ENCODE measurements around the gene IL9. TPM values are rescaled to one million over a fixed set of nuclear protein-coding genes. Genes with fewer than 3 reads are reported as not detected.

IL9 gene
- polyA plus RNA-seq, 2 donors: not detected

DNA sequence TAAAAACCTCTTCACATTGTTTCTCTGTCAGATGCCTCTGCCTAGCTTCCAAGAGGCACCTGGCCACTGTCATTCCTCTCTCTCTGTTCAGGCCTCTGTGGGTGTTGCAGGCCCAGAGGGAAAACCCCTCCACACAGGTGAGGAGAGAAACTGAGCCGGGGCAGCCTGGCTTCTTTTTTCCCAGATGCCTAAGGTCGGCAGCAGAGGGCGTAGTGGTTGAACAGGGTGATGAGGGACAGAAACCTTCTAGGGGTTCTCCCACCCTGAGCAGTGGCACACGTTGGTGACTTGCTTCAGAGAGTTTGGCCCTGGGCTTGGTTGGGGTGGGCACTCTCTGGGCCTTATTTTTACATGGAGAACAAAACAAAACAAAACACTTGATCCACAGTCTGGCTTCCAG lies 12.2 kb downstream of the IL9 start:
- no peak overlapping the region for H3K27ac ChIP-seq (ENCODE audit: low read depth in 2 of 2, low read length in 1 of 2)
- peaks cover 0 to 2% of the 10 kb centered on the region in 2 donors for H3K4me1 ChIP-seq (ENCODE audit: control insufficient read depth in 2 of 2, insufficient read depth in 2 of 2, low read length in 1 of 2)
- H3K27me3 ChIP-seq (ENCODE audit: control insufficient read depth in 1 of 2, insufficient read depth in 2 of 2, low read length in 2 of 2): peaks cover 0 to 3% of the 10 kb centered on the region in 2 donors
- no peaks in the 10 kb centered on the region for H3K9me3 ChIP-seq (ENCODE audit: control insufficient read depth in 2 of 2, insufficient read depth in 1 of 2, low read depth in 1 of 2, low read length in 1 of 2)
- 67 to 71% methylated on average over 4 of the region's 4 CpGs for WGBS, 2 donors
- H3K36me3 ChIP-seq (ENCODE audit: control insufficient read depth in 2 of 2, insufficient read depth in 2 of 2, low read length in 1 of 2): no peaks in the 10 kb centered on the region
- no peak overlapping the region for H3K4me3 ChIP-seq (ENCODE audit: low read depth in 1 of 2, low read length in 2 of 2)

DNA sequence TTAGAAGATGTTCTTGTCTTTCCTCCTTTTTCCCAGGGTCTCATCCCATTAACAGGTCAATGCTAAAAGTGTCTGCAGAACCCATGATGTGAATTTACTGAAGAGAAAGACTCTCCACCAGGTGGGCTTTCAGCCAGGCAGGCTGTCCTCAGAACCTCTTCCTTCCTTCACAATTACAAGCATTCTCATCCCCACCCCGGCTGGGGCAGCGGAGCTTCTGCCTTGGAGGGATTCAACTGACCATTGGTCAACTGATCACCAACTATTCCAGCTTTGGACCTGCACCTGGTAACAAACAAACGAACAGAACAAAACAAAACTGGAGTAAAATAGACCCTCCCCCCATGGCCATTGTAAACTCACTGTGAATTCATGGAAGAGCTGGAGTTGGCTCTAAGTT lies 12.6 kb downstream of the IL9 start:
- H3K9me3 ChIP-seq (ENCODE audit: control insufficient read depth in 2 of 2, insufficient read depth in 1 of 2, low read depth in 1 of 2, low read length in 1 of 2): no peaks in the 10 kb centered on the region
- H3K27ac ChIP-seq (ENCODE audit: low read depth in 2 of 2, low read length in 1 of 2): no peak overlapping the region
- no peaks in the 10 kb centered on the region for H3K36me3 ChIP-seq (ENCODE audit: control insufficient read depth in 2 of 2, insufficient read depth in 2 of 2, low read length in 1 of 2)
- peaks cover 0 to 3% of the 10 kb centered on the region in 2 donors for H3K27me3 ChIP-seq (ENCODE audit: control insufficient read depth in 1 of 2, insufficient read depth in 2 of 2, low read length in 2 of 2)
- peaks cover 0 to 2% of the 10 kb centered on the region in 2 donors for H3K4me1 ChIP-seq (ENCODE audit: control insufficient read depth in 2 of 2, insufficient read depth in 2 of 2, low read length in 1 of 2)
- WGBS, 2 donors: 83 to 85% methylated on average over 3 of the region's 3 CpGs
- no peak overlapping the region for H3K4me3 ChIP-seq (ENCODE audit: low read depth in 1 of 2, low read length in 2 of 2)

DNA sequence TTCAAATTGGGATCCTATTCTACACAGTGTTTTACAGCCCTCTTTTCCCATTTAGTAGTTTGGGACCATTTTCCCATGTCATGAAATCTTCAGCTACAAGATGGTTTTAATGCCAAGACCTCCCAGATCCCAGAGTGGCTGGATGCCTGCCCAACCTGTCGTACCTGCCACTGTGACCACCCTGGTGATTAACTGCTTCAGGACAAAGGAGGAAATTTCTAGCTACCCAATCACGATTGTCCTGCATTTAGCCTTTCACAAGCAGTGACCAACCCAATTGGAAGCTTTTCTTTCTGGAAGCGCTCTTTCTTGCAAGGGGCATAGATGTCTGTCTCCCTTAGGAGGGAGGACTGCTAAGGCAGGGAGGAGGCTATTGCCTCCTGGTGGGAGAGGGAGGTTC lies 13.8 kb downstream of the IL9 start:
- no peaks in the 10 kb centered on the region for H3K9me3 ChIP-seq (ENCODE audit: control insufficient read depth in 2 of 2, insufficient read depth in 1 of 2, low read depth in 1 of 2, low read length in 1 of 2)
- peaks cover 0 to 3% of the 10 kb centered on the region in 2 donors for H3K27me3 ChIP-seq (ENCODE audit: control insufficient read depth in 1 of 2, insufficient read depth in 2 of 2, low read length in 2 of 2)
- WGBS, 2 donors: 57 to 58% methylated on average over 3 of the region's 3 CpGs
- H3K27ac ChIP-seq (ENCODE audit: low read depth in 2 of 2, low read length in 1 of 2): no peak overlapping the region
- no peaks in the 10 kb centered on the region for H3K4me1 ChIP-seq (ENCODE audit: control insufficient read depth in 2 of 2, insufficient read depth in 2 of 2, low read length in 1 of 2)
- H3K4me3 ChIP-seq (ENCODE audit: low read depth in 1 of 2, low read length in 2 of 2): no peak overlapping the region
- no peaks in the 10 kb centered on the region for H3K36me3 ChIP-seq (ENCODE audit: control insufficient read depth in 2 of 2, insufficient read depth in 2 of 2, low read length in 1 of 2)

DNA sequence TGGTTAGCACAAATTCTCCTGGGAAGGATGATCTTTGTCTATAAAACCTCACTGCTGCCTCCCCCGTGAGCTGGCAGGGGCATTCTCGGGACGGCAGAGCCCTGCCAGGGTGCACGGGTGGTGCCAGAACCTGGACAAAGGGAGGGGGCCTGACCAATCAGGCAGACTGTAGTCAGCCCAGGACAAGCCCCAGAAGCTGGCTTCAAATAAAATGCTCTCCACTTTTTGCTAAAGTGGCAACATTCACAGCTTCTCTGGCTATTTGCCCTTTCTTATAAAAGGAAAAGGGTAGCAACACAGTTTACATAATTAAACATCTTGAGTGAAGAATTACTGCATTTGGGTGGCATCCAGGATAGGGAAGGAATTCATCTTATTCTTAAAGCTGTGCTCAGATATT lies 14.4 kb downstream of the IL9 start:
- Histone ChIP-seq H3K9me3 (ENCODE audit: control insufficient read depth in 2 of 2, insufficient read depth in 1 of 2, low read depth in 1 of 2, low read length in 1 of 2) (no peaks in the 10 kb centered on the region), H3K4me1 (ENCODE audit: control insufficient read depth in 2 of 2, insufficient read depth in 2 of 2, low read length in 1 of 2) (no peaks in the 10 kb centered on the region)
- 27 to 56% methylated on average over 4 of the region's 4 CpGs for WGBS, 2 donors

DNA sequence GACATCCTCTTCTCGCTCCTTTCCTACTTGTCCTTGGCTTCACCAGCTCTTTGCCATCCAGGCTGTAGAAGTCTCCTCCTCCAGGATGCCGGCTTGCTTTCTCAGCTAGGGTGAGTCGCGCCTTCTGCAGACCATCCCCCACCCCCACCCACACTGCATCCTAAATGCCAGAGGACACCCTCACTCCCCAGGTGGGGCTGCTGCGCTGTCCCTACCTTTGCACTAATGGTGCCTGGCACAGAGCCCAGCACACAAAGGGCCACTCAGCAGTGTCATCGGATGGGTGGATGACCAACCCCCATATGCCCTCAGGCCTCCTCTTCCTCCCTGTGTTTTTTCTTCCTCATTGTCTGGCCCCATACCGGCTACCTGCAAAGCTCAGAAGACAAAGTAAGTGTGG lies 14.8 kb downstream of the IL9 start:
- 68 to 71% methylated on average over 7 of the region's 7 CpGs for WGBS, 2 donors
- no peaks in the 10 kb centered on the region for H3K9me3 ChIP-seq (ENCODE audit: control insufficient read depth in 2 of 2, insufficient read depth in 1 of 2, low read depth in 1 of 2, low read length in 1 of 2)
- no peak overlapping the region for H3K27ac ChIP-seq (ENCODE audit: low read depth in 2 of 2, low read length in 1 of 2)
- H3K4me1 ChIP-seq (ENCODE audit: control insufficient read depth in 2 of 2, insufficient read depth in 2 of 2, low read length in 1 of 2): no peaks in the 10 kb centered on the region
- H3K27me3 ChIP-seq (ENCODE audit: control insufficient read depth in 1 of 2, insufficient read depth in 2 of 2, low read length in 2 of 2): peaks cover 0 to 3% of the 10 kb centered on the region in 2 donors
- no peaks in the 10 kb centered on the region for H3K36me3 ChIP-seq (ENCODE audit: control insufficient read depth in 2 of 2, insufficient read depth in 2 of 2, low read length in 1 of 2)
- no peak overlapping the region for H3K4me3 ChIP-seq (ENCODE audit: low read depth in 1 of 2, low read length in 2 of 2)

More for the DNA sequence above, 14.4 kb downstream of the IL9 start:
- no peaks in the 10 kb centered on the region for H3K36me3 ChIP-seq (ENCODE audit: control insufficient read depth in 2 of 2, insufficient read depth in 2 of 2, low read length in 1 of 2)
- H3K27ac ChIP-seq (ENCODE audit: low read depth in 2 of 2, low read length in 1 of 2): no peak overlapping the region
- H3K4me3 ChIP-seq (ENCODE audit: low read depth in 1 of 2, low read length in 2 of 2): no peak overlapping the region
- H3K27me3 ChIP-seq (ENCODE audit: control insufficient read depth in 1 of 2, insufficient read depth in 2 of 2, low read length in 2 of 2): peaks cover 0 to 3% of the 10 kb centered on the region in 2 donors

DNA sequence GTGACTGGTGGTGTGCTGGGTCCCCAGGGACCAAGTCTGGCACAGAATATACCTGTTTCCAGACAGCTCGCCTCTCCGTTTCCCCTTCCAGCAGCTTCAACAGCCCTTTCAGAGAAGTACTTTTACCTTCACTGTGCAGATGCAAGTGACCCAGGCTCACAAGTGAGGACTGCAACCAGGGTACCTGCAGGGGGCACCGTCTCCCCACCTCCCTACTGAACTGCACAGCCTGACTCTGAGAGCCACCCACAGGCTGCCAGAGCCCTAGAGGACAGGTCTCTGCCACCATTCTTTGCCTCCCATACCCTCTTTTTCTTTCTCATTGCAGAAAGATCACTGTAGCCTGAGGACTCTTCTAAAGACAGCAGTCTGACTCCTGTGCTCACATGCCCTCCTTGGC lies 15.4 kb downstream of the IL9 start:
- no peaks in the 10 kb centered on the region for H3K9me3 ChIP-seq (ENCODE audit: control insufficient read depth in 2 of 2, insufficient read depth in 1 of 2, low read depth in 1 of 2, low read length in 1 of 2)
- H3K4me3 ChIP-seq (ENCODE audit: low read depth in 1 of 2, low read length in 2 of 2): no peak overlapping the region
- H3K27ac ChIP-seq (ENCODE audit: low read depth in 2 of 2, low read length in 1 of 2): no peak overlapping the region
- H3K27me3 ChIP-seq (ENCODE audit: control insufficient read depth in 1 of 2, insufficient read depth in 2 of 2, low read length in 2 of 2): peaks cover 0 to 3% of the 10 kb centered on the region in 2 donors
- H3K36me3 ChIP-seq (ENCODE audit: control insufficient read depth in 2 of 2, insufficient read depth in 2 of 2, low read length in 1 of 2): no peaks in the 10 kb centered on the region
- no peaks in the 10 kb centered on the region for H3K4me1 ChIP-seq (ENCODE audit: control insufficient read depth in 2 of 2, insufficient read depth in 2 of 2, low read length in 1 of 2)
- WGBS, 2 donors: 66 to 75% methylated on average over 3 of the region's 3 CpGs

DNA sequence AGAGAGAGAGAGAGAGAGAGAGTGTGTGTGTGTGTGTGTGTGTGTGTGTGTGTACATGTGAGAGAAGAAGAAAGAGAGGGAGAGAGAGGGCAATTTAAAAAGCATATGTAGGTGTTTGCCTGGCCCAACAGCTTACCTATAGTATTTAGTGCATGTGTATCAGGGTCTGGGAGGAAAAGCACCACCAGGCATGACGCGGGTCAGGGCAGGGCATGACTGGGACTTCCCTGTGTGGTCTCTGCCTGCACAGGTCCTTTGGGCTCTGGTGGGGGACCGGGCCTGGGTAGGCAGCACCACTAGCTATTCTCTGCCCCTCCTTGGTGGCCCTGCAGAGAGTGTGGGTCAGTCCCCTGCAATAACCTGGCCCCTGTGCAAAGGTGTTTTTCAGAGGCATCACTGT lies 16.1 kb downstream of the IL9 start:
- Histone ChIP-seq H3K27ac (ENCODE audit: low read depth in 2 of 2, low read length in 1 of 2) (no peak overlapping the region), H3K27me3 (ENCODE audit: control insufficient read depth in 1 of 2, insufficient read depth in 2 of 2, low read length in 2 of 2) (peaks cover 0 to 2% of the 10 kb centered on the region in 2 donors), H3K4me1 (ENCODE audit: control insufficient read depth in 2 of 2, insufficient read depth in 2 of 2, low read length in 1 of 2) (no peaks in the 10 kb centered on the region), H3K4me3 (ENCODE audit: low read depth in 1 of 2, low read length in 2 of 2) (no peak overlapping the region), H3K9me3 (ENCODE audit: control insufficient read depth in 2 of 2, insufficient read depth in 1 of 2, low read depth in 1 of 2, low read length in 1 of 2) (no peaks in the 10 kb centered on the region), H3K36me3 (ENCODE audit: control insufficient read depth in 2 of 2, insufficient read depth in 2 of 2, low read length in 1 of 2) (no peaks in the 10 kb centered on the region)
- WGBS, 2 donors: 95% methylated on average over 3 of the region's 3 CpGs

DNA sequence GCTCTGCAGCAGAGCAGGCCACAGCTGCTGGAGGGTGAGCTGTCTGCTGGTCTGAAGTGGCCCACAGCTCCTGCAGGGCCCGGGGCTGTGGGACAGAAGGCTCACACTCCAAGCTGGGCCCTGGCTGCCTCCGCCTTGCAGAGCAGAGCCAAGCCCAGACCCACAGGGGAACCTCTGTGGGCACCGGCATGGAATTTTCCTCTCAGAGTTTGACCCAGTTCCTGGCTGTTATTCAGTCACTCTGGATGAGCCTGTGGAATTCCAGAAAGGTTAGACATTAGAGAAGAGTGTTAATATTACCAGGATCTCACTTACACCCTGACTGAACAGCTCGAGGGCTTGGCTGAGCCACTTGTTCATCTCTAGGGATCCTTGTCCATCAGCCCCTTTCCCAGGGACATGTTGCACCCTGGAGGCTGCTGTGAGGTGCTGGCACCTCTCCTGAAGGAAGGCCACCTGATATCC lies 17.5 kb downstream of the IL9 start:
- Histone ChIP-seq H3K36me3 (ENCODE audit: control insufficient read depth in 2 of 2, insufficient read depth in 2 of 2, low read length in 1 of 2) (no peaks in the 10 kb centered on the region), H3K27me3 (ENCODE audit: control insufficient read depth in 1 of 2, insufficient read depth in 2 of 2, low read length in 2 of 2) (no peaks in the 10 kb centered on the region), H3K4me1 (ENCODE audit: control insufficient read depth in 2 of 2, insufficient read depth in 2 of 2, low read length in 1 of 2) (no peaks in the 10 kb centered on the region), H3K4me3 (ENCODE audit: low read depth in 1 of 2, low read length in 2 of 2) (no peak overlapping the region), H3K9me3 (ENCODE audit: control insufficient read depth in 2 of 2, insufficient read depth in 1 of 2, low read depth in 1 of 2, low read length in 1 of 2) (no peaks in the 10 kb centered on the region), H3K27ac (ENCODE audit: low read depth in 2 of 2, low read length in 1 of 2) (no peak overlapping the region)
- WGBS, 2 donors: 56 to 64% methylated on average over 4 of the region's 4 CpGs

DNA sequence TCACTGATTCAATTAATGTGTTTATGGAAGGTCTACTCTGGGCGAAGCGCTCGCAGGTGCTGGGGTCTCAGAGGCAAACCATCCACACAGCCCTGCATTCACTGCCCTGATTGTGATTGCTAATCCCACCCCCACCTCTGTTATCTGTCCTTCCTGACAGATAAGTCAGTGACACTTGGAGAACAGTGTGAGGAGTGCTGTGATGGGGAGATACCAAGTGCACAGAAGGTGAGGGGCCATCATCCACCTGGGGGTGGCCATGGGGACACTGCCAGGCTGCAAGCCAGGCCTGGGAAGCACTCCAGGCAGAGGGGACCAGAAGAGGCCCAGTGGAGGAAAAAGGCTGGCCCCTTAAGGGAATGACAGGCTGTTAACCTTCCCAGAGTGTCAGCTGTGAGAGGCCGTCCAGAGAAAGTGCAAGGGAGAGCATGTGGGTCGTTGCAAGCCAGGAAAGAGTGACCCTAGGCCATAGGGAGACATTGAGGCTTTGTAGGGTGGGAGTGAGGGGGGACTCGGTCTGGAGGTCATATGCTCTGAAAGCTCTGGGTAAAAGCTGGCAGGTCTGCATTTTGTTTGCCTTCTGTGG lies 18.0 kb downstream of the IL9 start:
- Histone ChIP-seq H3K9me3 (ENCODE audit: control insufficient read depth in 2 of 2, insufficient read depth in 1 of 2, low read depth in 1 of 2, low read length in 1 of 2) (no peaks in the 10 kb centered on the region), H3K27me3 (ENCODE audit: control insufficient read depth in 1 of 2, insufficient read depth in 2 of 2, low read length in 2 of 2) (no peaks in the 10 kb centered on the region), H3K36me3 (ENCODE audit: control insufficient read depth in 2 of 2, insufficient read depth in 2 of 2, low read length in 1 of 2) (no peaks in the 10 kb centered on the region), H3K4me1 (ENCODE audit: control insufficient read depth in 2 of 2, insufficient read depth in 2 of 2, low read length in 1 of 2) (no peaks in the 10 kb centered on the region), H3K27ac (ENCODE audit: low read depth in 2 of 2, low read length in 1 of 2) (no peak overlapping the region), H3K4me3 (ENCODE audit: low read depth in 1 of 2, low read length in 2 of 2) (no peak overlapping the region)
- 73 to 77% methylated on average over 6 of the region's 6 CpGs for WGBS, 2 donors

DNA sequence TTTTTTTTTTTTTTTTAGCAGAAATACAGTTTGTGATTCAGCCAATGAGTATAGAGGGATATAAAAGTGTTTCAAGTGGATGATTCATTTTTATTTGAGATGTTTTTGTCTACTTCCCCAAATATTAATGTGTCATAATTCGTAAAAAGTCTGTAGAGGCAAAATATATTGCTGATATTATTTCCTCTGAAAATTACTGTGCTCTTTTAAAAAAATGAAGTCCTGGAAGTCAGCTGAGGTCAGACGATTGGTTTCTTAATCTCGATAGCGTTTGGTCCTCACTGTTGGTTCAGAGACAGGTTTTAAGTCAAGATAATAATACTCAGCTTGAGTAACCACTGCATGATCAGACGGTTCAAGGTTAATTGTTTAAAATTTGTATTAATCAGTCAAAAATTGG lies 19.5 kb downstream of the IL9 start:
- no peaks in the 10 kb centered on the region for H3K36me3 ChIP-seq (ENCODE audit: control insufficient read depth in 2 of 2, insufficient read depth in 2 of 2, low read length in 1 of 2)
- H3K4me1 ChIP-seq (ENCODE audit: control insufficient read depth in 2 of 2, insufficient read depth in 2 of 2, low read length in 1 of 2): no peaks in the 10 kb centered on the region
- H3K4me3 ChIP-seq (ENCODE audit: low read depth in 1 of 2, low read length in 2 of 2): no peak overlapping the region
- WGBS, 2 donors: 71 to 73% methylated on average over 5 of the region's 5 CpGs
- no peaks in the 10 kb centered on the region for H3K27me3 ChIP-seq (ENCODE audit: control insufficient read depth in 1 of 2, insufficient read depth in 2 of 2, low read length in 2 of 2)
- no peak overlapping the region for H3K27ac ChIP-seq (ENCODE audit: low read depth in 2 of 2, low read length in 1 of 2)
- no peaks in the 10 kb centered on the region for H3K9me3 ChIP-seq (ENCODE audit: control insufficient read depth in 2 of 2, insufficient read depth in 1 of 2, low read depth in 1 of 2, low read length in 1 of 2)
